ENCODE data around the gene PIK3R5. TPM values are rescaled to one million over a fixed set of nuclear protein-coding genes. Genes with fewer than 3 reads are reported as not detected.

Gene PIK3R5
- total RNA-seq, 1 donor from 2014 or later = 42.0 TPM

GRCh38 chr17:8960325-8961140 is 5.0 kb downstream of the PIK3R5 start:
- no peaks in the 10 kb centered on the region for H3K36me3 ChIP-seq
- H3K9me3 ChIP-seq = no peaks in the 10 kb centered on the region
- intact Hi-C loops (cut with DNase I) = no loop called here
- H3K27me3 ChIP-seq = peaks cover 2% of the 10 kb centered on the region
- H3K4me3 ChIP-seq = no peak overlapping the region
- H3K4me1 ChIP-seq = peaks cover 0 to under 1% of the 10 kb centered on the region in 2 donors
- no peak overlapping the region for H3K27ac ChIP-seq
- DNase-seq (ENCODE audit: low spot score in 2 of 2) = no peak
- no peak for TF ChIP-seq CTCF (IDR thresholded peaks at IDR 0.05)

GRCh38 chr17:8959312-8959918 is 6.1 kb downstream of the PIK3R5 start:
- H3K4me1 ChIP-seq = no peaks in the 10 kb centered on the region
- no peak overlapping the region for H3K4me3 ChIP-seq
- no peak overlapping the region for H3K27ac ChIP-seq
- H3K36me3 ChIP-seq = no peaks in the 10 kb centered on the region
- no peaks in the 10 kb centered on the region for H3K9me3 ChIP-seq
- TF ChIP-seq CTCF (IDR thresholded peaks at IDR 0.05) = no peak
- no peaks in the 10 kb centered on the region for H3K27me3 ChIP-seq
- intact Hi-C loops (cut with DNase I) = no loop called here
- DNase-seq (ENCODE audit: low spot score in 2 of 2) = no peak

GRCh38 chr17:8957721-8958120 is 7.8 kb downstream of the PIK3R5 start:
- H3K4me3 ChIP-seq = no peak overlapping the region
- no peaks in the 10 kb centered on the region for H3K4me1 ChIP-seq
- H3K27me3 ChIP-seq = no peaks in the 10 kb centered on the region
- H3K9me3 ChIP-seq = no peaks in the 10 kb centered on the region
- no peak overlapping the region for H3K27ac ChIP-seq
- TF ChIP-seq CTCF (IDR thresholded peaks at IDR 0.05) = no peak
- H3K36me3 ChIP-seq = no peaks in the 10 kb centered on the region
- no peak for DNase-seq (ENCODE audit: low spot score in 2 of 2)
- intact Hi-C loops (cut with DNase I) = no loop called here

GRCh38 chr17:8956465-8956902 is 9.0 kb downstream of the PIK3R5 start:
- H3K27ac ChIP-seq = no peak overlapping the region
- no peak for DNase-seq (ENCODE audit: low spot score in 2 of 2)

More at GRCh38 chr17:8956465-8956902, 9.0 kb downstream of the PIK3R5 start:
- intact Hi-C loops (cut with DNase I) = no loop called here
- no peak for TF ChIP-seq CTCF (IDR thresholded peaks at IDR 0.05)
- H3K27me3 ChIP-seq = no peaks in the 10 kb centered on the region
- H3K4me3 ChIP-seq = no peak overlapping the region
- no peaks in the 10 kb centered on the region for H3K36me3 ChIP-seq
- no peaks in the 10 kb centered on the region for H3K9me3 ChIP-seq
- H3K4me1 ChIP-seq = no peaks in the 10 kb centered on the region

All from ascending aorta (tissue), 2 donors.